ENCODE results near the gene DHX8. TPM values are rescaled to one million over a fixed set of nuclear protein-coding genes. Genes with fewer than 3 reads are reported as not detected.
"Not testable (repeated sequence)": the region's sequence is repeated elsewhere in the genome, so short reads cannot be mapped to it uniquely, and the experiment has no call there.

Gene DHX8
- total RNA-seq, 1 experiment from 2014 or later = 24.4 TPM

- CTCF ChIA-PET = no interaction called here
- POLR2A ChIA-PET (ENCODE audit: low non-redundant PET) = no interaction called here
- DNase-seq (ENCODE audit: low spot score) = no peak
- no TSS peak for BruUV-seq (replicated peaks)
- Histone ChIP-seq H3K27ac (ENCODE audit: low read depth, low read length, poor library complexity, severe bottlenecking) (no peak overlapping the region), H3K9me3 (ENCODE audit: low read depth, low read length, poor library complexity, severe bottlenecking) (no peaks in the 10 kb centered on the region), H3K4me3 (ENCODE audit: low read depth, low read length, poor library complexity, severe bottlenecking) (no peak overlapping the region), H3K27me3 (replicated peaks; ENCODE audit: insufficient read depth, low read depth, low read length, poor library complexity) (no peaks in the 10 kb centered on the region), H3K4me1 (ENCODE audit: insufficient read depth, low read length, poor library complexity, severe bottlenecking) (no peaks in the 10 kb centered on the region), H3K36me3 (ENCODE audit: insufficient read depth, low read length, poor library complexity, severe bottlenecking) (no peaks in the 10 kb centered on the region)
- no peak for TF ChIP-seq EZH2 (IDR thresholded peaks at IDR 0.05; ENCODE audit: borderline replicate concordance, low read depth, low read length, poor library complexity, severe bottlenecking)
- TF ChIP-seq, protein P1, sequence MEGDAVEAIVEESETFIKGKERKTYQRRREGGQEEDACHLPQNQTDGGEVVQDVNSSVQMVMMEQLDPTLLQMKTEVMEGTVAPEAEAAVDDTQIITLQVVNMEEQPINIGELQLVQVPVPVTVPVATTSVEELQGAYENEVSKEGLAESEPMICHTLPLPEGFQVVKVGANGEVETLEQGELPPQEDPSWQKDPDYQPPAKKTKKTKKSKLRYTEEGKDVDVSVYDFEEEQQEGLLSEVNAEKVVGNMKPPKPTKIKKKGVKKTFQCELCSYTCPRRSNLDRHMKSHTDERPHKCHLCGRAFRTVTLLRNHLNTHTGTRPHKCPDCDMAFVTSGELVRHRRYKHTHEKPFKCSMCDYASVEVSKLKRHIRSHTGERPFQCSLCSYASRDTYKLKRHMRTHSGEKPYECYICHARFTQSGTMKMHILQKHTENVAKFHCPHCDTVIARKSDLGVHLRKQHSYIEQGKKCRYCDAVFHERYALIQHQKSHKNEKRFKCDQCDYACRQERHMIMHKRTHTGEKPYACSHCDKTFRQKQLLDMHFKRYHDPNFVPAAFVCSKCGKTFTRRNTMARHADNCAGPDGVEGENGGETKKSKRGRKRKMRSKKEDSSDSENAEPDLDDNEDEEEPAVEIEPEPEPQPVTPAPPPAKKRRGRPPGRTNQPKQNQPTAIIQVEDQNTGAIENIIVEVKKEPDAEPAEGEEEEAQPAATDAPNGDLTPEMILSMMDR (conservative IDR thresholded peaks at IDR 0.05; ENCODE audit: low read depth, low read length) = no peak
- intact Hi-C loops (cut with micrococcal nuclease; ENCODE audit: unreplicated experiment) = no loop called here
Measured at GRCh38 chr17:43471585-43472160, 12.1 kb upstream of the DHX8 start.

- no peaks in the 10 kb centered on the region for H3K9me3 ChIP-seq (ENCODE audit: low read depth, low read length, poor library complexity, severe bottlenecking)
- no peak overlapping the region for H3K27ac ChIP-seq (ENCODE audit: low read depth, low read length, poor library complexity, severe bottlenecking)
- CTCF ChIA-PET = no interaction called here
- H3K27me3 ChIP-seq (replicated peaks; ENCODE audit: insufficient read depth, low read depth, low read length, poor library complexity) = no peaks in the 10 kb centered on the region
- POLR2A ChIA-PET (ENCODE audit: low non-redundant PET) = no interaction called here
- BruUV-seq (replicated peaks) = no TSS peak
- H3K4me1 ChIP-seq (ENCODE audit: insufficient read depth, low read length, poor library complexity, severe bottlenecking) = no peaks in the 10 kb centered on the region
- no peaks in the 10 kb centered on the region for H3K36me3 ChIP-seq (ENCODE audit: insufficient read depth, low read length, poor library complexity, severe bottlenecking)
- H3K4me3 ChIP-seq (ENCODE audit: low read depth, low read length, poor library complexity, severe bottlenecking) = no peak overlapping the region
- TF ChIP-seq EZH2 (IDR thresholded peaks at IDR 0.05; ENCODE audit: borderline replicate concordance, low read depth, low read length, poor library complexity, severe bottlenecking) = no peak
- TF ChIP-seq, protein P1 (conservative IDR thresholded peaks at IDR 0.05; ENCODE audit: low read depth, low read length) = no peak
- intact Hi-C loops (cut with micrococcal nuclease; ENCODE audit: unreplicated experiment) = no loop called here
- DNase-seq (ENCODE audit: low spot score) = no peak
Measured at GRCh38 chr17:43475494-43476089, 8.2 kb upstream of the DHX8 start.

DNA sequence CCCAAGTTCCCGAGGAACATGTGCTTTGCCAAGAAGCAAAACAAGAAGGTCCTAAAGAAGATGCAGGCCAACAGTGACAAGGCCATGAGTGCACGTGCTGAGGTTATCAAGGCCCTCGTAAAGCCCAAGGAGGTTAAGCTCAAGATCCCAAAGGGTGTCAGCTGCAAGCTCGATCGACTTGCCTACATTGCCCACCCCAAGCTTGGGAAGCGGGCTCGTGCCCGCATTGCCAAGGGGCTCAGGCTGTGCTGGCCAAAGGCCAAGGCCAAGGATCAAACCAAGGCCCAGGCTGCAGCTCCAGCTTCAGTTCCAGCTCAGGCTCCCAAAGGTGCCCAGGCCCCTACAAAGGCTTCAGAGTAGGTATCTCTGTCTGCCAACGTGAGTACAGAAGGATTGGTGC, 7.5 kb upstream of the DHX8 start:
- H3K27me3 ChIP-seq (replicated peaks; ENCODE audit: insufficient read depth, low read depth, low read length, poor library complexity); H3K4me3 ChIP-seq (ENCODE audit: low read depth, low read length, poor library complexity, severe bottlenecking); H3K27ac ChIP-seq (ENCODE audit: low read depth, low read length, poor library complexity, severe bottlenecking); BruUV-seq (replicated peaks); H3K9me3 ChIP-seq (ENCODE audit: low read depth, low read length, poor library complexity, severe bottlenecking); H3K36me3 ChIP-seq (ENCODE audit: insufficient read depth, low read length, poor library complexity, severe bottlenecking); DNase-seq (ENCODE audit: low spot score); CTCF ChIA-PET; intact Hi-C loops (cut with micrococcal nuclease; ENCODE audit: unreplicated experiment); H3K4me1 ChIP-seq (ENCODE audit: insufficient read depth, low read length, poor library complexity, severe bottlenecking); POLR2A ChIA-PET (ENCODE audit: low non-redundant PET): not testable (repeated sequence)

Measured in A673 (cell line).